Measurements from ENCODE around the gene STPG3. TPM values are rescaled to one million over a fixed set of nuclear protein-coding genes. Genes with fewer than 3 reads are reported as not detected.

STPG3 gene
- total and polyA plus RNA-seq, 2 of the 13 experiments (the other 11 are each of a cell fraction or from before 2014, with no cell fraction given) = not detected

DNA sequence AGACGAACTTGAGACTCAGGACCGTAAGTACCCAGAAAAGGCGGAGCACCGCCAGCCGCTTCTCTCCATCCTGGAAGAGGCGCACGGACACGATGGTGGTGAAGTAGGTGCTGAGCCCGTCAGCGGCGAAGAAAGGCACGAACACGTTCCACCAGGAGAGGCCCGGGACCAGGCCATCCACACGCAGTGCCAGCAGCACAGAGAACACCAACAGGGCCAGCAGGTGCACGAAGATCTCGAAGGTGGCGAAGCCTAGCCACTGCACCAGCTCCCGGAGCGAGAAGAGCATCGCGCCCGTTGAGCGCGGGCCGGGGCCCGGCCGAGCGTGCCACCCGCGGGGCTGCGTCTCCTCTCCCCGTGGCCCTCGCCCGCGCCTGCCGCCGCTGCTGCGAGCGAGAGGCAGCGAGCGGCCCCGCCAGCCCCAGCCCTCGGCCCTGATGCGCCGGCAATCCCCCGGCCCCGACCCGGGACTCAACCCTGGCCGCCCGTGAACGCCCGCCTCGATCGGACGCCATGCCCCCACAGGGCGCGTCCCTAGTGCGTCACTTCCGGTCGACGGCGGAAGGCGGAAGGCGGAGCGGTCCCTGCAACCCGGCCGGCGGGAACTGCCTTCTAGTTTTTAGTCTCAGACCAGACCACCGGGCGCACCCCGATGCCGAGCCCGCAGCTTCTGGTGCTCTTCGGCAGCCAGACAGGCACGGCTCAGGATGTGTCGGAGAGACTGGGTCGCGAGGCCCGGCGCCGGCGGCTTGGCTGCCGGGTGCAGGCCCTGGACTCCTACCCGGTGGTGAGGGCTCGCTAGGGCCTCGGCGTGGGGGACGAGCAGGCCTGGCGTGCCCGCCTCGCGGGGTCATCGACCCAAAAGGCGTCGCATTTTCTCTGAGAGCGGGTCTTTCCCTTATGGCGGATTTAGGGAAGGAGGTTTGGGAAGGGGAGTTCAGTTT, 45.7 kb upstream of the STPG3 start, which contains the start of the genes NDOR1 and TMEM203 (continued):
- TF ChIP-seq ZNF407 (CRISPR knock-in tag; IDR thresholded peaks at IDR 0.05; ENCODE audit: not compliant biosample characterization) (no peak), MAFG (CRISPR knock-in tag; IDR thresholded peaks at IDR 0.05) (0 out of 2 replicates have a peak, but pooled peaks have one; percentile 24), ZNF274 (CRISPR knock-in tag; IDR thresholded peaks at IDR 0.05) (0 out of 2 replicates have a peak, but pooled peaks have one; percentile 32), KLF11 (CRISPR knock-in tag; IDR thresholded peaks at IDR 0.05) (0 out of 2 replicates have a peak, but pooled peaks have one; percentile 39), ARNT (IDR thresholded peaks at IDR 0.05) (no peak), DRAP1 (CRISPR knock-in tag; IDR thresholded peaks at IDR 0.05) (0 out of 2 replicates have a peak, but pooled peaks have one; percentile 26), MBD4 (IDR thresholded peaks at IDR 0.05; ENCODE audit: borderline replicate concordance, low read length) (no peak), FLYWCH1 (CRISPR knock-in tag; IDR thresholded peaks at IDR 0.05) (no peak), PITX1 (CRISPR knock-in tag; IDR thresholded peaks at IDR 0.05) (peak; percentile 29; the same call in 1 of the 2 replicates), IRF2 (CRISPR knock-in tag; IDR thresholded peaks at IDR 0.05) (peak; percentile 77; the same call in 1 of the 2 replicates), CHD2 (IDR thresholded peaks at IDR 0.05; ENCODE audit: low read depth, low read length) (no peak), TEAD2 (CRISPR knock-in tag; IDR thresholded peaks at IDR 0.05) (no peak), YEATS4 (CRISPR knock-in tag; IDR thresholded peaks at IDR 0.05; ENCODE audit: borderline replicate concordance) (peak; percentile 82), SP5 (CRISPR knock-in tag; IDR thresholded peaks at IDR 0.05; ENCODE audit: borderline replicate concordance, low read depth) (peak; percentile 58; the same call in 1 of the 2 replicates), ZNF264 (CRISPR knock-in tag; IDR thresholded peaks at IDR 0.05) (no peak), ZNF549 (CRISPR knock-in tag; IDR thresholded peaks at IDR 0.05) (no peak), ZNF124 (CRISPR knock-in tag; IDR thresholded peaks at IDR 0.05) (peak; percentile 63; the same call in 1 of the 2 replicates), ZNF878 (CRISPR knock-in tag; IDR thresholded peaks at IDR 0.05) (no peak), ZBTB42 (CRISPR knock-in tag; IDR thresholded peaks at IDR 0.05) (no peak), IKZF1 (IDR thresholded peaks at IDR 0.05) (no peak), CHD4 (IDR thresholded peaks at IDR 0.05; ENCODE audit: borderline replicate concordance, low read length) (no peak), ZNF10 (CRISPR knock-in tag; IDR thresholded peaks at IDR 0.05; ENCODE audit: borderline replicate concordance, low read depth) (no peak), ZNF460 (CRISPR knock-in tag; IDR thresholded peaks at IDR 0.05; ENCODE audit: borderline replicate concordance) (no peak)

All from HepG2 (cell line).